HG02763 (cell line): ENCODE results near the gene ZFC3H1.
"Not testable (repeated sequence)": the region's sequence is repeated elsewhere in the genome, so short reads cannot be mapped to it uniquely, and the experiment has no call there.

Experiments
- ATAC-seq: cut with Tn5 transposase; IDR thresholded peaks from one replicate; pipeline ENCODE4 v1.9.1; 2021; ENCODE audit warnings: mild to moderate bottlenecking, moderate library complexity; ENCODE audit not compliant: unreplicated experiment

ZFC3H1 gene

GRCh38 chr12:71587012-71587411, 76.6 kb downstream of the ZFC3H1 start:
- ATAC-seq = no peak

DNA sequence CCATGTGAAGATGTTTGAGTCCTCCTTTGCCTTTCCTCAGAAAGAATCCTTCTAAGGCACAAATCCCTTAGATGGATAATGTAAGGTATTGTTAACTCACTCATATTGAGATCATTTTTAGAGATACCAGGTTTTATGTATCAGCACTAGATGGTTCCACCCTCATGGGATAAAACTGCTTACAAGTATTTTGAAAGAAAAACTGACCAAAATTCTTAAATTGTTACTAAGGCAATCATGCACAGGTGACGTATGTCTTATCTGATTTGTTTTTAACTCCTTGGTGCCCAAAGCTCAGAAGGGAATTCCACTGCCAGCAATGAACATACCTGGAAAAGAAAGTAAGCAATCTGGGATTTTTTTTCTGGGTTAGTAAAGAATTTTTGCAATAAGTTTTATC, 78.4 kb downstream of the ZFC3H1 start:
- ATAC-seq = no peak

GRCh38 chr12:71584356-71584755, 79.3 kb downstream of the ZFC3H1 start:
- no peak for ATAC-seq

DNA sequence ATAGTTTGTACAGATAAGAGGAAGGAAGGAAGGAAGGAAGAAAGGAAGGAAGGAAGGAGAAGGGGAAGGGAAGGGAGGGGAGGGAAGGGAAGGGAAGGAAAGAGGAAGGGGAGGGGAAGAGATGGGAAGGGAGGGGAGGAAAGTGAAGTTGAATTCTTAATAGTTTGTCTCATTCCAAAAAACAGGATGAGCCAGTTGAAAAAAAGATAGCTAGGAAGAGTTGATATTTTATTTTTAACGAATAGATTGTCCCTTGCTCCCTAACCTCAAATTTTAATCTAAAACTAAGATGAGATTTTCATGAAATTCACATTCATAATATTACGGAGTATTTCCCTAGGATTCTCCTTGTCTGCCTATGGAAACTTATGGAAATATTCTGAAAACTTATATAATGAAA, 80.7 kb downstream of the ZFC3H1 start:
- ATAC-seq = no peak

DNA sequence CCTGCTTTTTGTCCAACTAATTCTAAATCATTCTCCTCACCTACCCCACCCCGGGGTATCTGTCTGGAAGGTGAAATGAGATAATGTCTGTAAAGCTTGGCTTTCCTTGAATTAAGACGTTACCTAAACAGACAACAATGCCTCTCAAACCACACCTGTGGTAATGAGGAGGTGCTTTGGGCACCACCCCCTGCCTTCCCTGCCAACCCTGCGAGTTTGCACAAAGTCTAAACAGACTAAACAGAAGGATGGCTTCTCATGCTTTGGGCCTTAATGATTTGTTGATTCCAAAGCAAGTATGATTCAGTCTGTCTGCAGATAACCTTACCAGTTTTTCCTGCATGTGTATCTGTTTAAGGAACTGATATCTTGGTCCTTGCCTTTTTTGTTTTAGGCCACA, 82.4 kb downstream of the ZFC3H1 start:
- ATAC-seq = no peak

DNA sequence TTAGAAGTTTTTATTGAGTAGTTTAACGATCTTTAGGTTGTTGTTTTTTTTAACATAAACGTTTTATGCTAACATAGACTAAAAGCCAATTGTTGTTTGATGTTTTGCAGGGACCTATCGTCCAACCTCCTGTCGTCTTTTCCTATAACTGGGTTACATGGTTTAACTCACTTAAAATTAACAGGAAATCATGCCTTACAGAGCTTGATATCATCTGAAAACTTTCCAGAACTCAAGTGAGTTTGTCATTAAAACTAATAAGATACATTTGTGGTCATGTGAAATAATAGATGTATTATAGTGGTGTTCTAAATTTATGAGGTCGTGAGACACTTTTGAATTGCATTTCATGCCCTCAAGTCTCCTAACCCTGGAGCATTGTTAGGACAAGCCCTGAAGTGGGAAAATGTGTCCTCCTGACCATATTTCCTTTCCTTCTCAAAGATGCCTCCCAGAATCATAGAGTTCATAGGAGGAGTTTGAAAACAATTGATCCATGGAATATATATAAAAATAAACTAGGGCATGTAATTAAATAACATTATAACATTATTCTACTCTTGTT, 84.9 kb downstream of the ZFC3H1 start:
- ATAC-seq = no peak

DNA sequence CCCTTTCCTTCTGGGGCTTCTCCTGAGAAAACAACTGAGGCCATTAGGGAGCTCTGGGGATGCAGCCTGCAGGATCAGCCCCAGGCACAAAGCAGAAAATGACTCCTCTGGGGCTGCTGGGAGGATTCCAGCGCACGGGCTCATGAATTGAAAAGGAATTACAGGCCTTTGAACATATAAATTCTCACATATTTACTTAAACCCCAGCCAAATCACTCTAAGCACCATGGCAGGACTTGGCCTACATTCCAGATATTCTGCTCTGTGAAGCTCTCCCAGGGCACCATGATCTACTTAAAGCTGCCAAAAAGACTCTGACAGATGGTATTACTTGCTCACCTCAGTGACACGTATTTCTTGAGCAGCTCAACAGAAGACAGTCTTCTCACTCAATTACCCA, 87.2 kb downstream of the ZFC3H1 start:
- no peak for ATAC-seq

- not testable (repeated sequence) for ATAC-seq
Measured at GRCh38 chr12:71569885-71570284, 93.8 kb downstream of the ZFC3H1 start.

DNA sequence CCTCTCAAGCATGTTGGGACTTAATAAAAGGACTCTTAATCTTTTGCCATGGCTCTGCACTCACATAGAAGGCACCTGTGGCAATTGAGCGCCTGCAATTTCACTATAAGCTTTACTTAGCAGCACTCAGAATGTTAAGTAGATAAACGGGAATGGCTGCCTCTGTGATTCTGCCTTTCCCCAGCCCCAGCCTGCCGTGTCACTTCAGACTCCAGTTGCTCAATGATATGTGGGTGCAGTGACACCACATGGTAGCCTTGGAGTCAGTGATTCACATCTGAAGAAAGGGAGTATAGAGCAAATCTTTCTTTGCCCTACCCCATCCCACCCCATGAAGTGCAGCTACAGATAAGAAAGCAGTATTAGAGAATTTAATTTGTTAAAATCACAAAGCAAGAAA, 96.1 kb downstream of the ZFC3H1 start:
- no peak for ATAC-seq

DNA sequence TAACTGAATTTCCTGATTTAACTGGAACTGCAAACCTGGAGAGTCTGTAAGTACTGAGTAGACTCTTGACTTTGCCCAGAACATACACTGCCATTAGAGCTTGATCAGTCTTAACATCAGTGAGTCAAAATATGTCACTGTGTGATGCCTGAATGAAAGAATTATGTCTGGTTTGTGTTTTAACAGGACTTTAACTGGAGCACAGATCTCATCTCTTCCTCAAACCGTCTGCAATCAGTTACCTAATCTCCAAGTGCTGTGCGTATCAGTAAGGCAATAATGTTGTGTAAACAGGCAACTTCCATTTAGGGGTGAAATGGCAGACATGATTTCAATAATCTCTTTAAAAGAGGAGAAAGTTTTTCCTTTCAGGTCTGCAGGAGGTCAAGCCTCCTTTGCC, 97.0 kb downstream of the ZFC3H1 start:
- no peak for ATAC-seq

- no peak for ATAC-seq
Measured at GRCh38 chr12:71565535-71565934, 98.1 kb downstream of the ZFC3H1 start.

GRCh38 chr12:71562676-71563595, 100.7 kb downstream of the ZFC3H1 start:
- ATAC-seq = no peak
